HG02759 (cell line): Measurements from ENCODE around the gene C19orf44.

Experiments used
- ATAC-seq: cut with Tn5 transposase; IDR thresholded peaks from one replicate; pipeline ENCODE4 v1.9.1; 2021; ENCODE audit warnings: mild to moderate bottlenecking, moderate library complexity; ENCODE audit not compliant: unreplicated experiment

Gene C19orf44

GRCh38 chr19:16516381-16516780 lies 20.2 kb downstream of the C19orf44 start:
- no peak for ATAC-seq

- ATAC-seq = no peak
These were observed 20.9 kb downstream of the C19orf44 start for GRCh38 chr19:16516923-16517610.

- no peak for ATAC-seq
These were observed 21.9 kb downstream of the C19orf44 start for GRCh38 chr19:16518061-16518460.

- ATAC-seq = no peak
These were observed 22.5 kb downstream of the C19orf44 start for GRCh38 chr19:16518483-16519229.

DNA sequence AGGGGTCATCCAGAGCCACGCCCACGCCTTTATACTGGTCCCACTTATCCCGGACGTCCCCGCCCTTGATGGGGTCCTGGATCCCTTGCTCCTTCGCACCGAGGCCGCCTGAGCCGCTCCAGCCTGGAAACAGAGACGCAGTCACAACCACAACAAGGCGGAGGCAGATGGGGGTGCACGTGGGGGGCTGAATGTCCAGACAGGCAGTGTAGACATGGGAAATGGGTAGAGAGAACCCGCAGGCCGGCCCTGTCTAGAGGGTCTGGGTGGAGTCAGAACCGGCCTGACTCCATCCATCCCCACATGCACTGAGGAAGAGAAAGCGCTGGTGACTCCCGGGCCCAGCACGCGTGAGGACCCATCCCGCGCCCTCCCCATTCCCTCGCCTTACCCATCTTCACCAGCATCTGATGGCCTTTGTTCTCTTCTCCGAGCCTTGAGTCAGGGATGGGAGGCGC lies 23.1 kb downstream of the C19orf44 start:
- ATAC-seq = no peak

DNA sequence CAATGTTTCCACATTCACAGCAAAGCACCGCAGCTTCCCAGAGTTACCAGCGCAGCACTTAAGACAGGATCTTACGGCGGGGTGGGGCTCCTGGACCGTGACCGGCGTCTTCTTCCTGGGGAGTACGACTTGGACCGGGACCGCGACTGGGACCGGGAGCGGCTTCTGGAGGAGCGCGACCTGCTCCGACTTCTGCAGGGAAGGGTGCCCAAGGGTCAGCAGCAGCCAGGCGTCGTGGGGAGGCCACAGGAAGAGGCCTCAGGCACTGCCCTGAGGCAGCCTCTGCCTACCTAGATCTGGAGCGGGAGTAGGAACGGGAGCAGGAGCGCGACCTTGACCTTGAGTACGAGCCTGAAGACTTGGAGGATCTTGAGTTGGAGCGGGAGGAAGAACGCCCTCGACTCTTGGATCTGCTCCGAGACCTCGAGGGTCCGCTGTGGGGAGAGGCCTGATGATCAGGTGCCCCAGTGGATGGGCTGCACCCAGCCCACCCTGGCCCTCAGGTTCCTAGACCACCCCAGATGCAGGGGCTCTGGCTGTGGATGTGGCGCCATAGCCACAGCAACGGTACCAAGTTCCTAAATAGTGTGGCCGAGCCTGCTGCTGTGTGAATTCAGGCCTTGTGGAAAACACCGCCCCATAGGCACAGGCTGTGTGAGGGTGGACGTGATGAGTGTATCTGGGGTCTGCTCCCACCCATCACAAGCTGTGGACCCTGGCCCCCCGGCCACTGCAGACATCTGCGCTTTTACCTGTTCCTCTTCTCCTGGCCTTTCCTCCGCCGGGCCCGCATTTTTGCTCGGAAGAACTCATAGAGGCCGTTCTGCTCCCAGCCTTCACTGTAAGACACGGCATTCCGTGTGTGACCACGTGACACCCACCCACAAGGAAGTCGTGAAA lies 24.1 kb downstream of the C19orf44 start:
- no peak for ATAC-seq

DNA sequence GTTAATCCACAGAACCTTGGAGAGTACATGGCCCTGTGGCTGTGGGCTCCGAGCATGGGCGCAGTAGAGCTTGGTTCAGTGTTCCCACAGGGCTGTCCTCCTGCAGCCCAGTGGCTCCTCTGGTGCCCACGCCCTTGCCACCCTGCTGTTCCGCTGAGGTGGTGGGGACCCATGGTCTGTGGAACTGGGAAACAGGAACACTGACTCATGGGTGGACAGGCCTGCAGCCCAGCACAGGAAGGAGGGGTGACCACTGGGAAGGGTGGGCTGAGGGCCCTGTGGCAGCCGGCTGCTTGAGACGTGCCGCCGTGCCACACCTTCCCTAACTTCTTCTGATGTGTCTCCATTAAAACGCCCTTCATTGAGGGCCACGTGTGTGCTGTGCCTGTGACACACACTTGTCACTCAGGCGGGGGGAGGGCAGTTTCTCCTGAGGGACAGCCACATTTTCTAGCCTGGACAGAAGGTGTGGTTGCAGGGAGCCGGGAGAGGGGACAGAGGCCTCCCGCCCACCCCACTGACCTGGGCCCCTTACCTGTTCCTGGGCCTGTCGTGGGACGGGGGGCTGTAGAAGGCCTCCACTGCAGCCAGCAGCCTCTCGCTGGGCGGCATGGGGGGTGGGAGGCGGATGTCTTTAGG lies 24.9 kb downstream of the C19orf44 start:
- ATAC-seq = no peak

DNA sequence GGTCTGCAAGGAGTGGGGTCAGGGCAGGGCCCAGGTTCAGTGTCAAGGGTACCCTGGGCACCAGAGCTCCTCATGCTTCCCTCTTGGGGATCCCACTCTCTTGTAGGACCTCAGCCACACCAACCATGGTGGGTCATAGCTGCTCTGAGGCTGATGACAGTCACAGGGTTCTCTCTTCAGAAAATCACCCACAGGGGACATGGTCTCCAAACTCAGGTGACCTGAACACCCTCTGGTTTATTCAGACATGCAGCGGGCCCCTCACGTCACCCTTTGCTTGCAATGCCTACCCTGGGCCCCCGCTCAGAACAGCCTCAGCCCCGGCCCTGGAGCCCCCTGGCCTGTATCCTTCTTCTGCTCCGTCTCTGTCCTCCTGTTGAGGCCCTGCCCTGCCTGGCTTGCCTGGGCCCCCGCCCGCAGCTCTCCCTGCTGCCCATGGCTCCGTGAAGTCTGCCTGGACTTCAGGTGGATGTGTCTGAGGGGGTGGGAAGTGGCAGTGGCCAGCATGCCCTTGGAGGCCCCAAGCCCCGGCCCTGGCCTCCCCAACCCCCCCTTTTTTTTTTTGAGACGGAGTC lies 25.6 kb downstream of the C19orf44 start:
- no peak for ATAC-seq

GRCh38 chr19:16522559-16523377 lies 26.6 kb downstream of the C19orf44 start:
- ATAC-seq = no peak

- no peak for ATAC-seq
These were observed 29.0 kb downstream of the C19orf44 start for GRCh38 chr19:16524991-16525734.

DNA sequence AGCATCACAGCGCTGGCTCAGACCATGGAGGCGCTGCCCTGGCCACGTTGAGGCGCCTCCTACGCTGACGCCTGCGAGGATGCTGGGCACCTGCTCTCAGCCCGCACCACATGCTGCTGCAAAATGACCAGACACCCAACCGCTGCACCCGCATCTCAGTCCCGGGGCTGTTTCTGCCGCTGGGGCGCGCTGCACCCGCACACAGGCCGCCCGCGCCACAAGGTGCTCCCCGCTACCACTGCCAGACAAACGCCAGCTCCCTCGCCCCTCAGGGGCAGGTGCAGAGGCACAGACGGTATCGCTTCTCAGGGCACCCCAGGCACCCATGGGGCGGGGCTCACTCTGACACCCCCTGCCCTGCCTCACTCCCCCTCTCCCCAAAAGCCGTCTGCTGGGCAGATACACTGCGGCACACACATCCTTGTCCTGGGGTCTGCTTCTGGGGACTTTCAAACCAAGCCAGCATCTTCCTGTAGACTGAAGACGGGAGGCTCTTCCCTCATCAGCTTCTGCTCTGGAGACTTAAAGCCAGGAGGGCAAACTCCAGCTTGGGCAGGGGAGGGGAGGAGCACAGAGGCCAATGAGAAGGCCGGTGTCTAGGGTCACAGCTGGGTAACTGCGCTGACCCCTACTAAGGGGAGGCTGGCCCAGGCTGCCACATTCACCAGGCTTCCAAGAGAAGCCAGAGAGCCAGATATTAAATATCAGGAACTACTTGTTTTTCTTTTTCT lies 29.7 kb downstream of the C19orf44 start:
- no peak for ATAC-seq

- no peak for ATAC-seq
These were observed 31.2 kb downstream of the C19orf44 start for GRCh38 chr19:16527334-16527935.

GRCh38 chr19:16527971-16528521 lies 31.9 kb downstream of the C19orf44 start:
- ATAC-seq = no peak

- no peak for ATAC-seq
These were observed 33.4 kb downstream of the C19orf44 start for GRCh38 chr19:16529466-16530144.

DNA sequence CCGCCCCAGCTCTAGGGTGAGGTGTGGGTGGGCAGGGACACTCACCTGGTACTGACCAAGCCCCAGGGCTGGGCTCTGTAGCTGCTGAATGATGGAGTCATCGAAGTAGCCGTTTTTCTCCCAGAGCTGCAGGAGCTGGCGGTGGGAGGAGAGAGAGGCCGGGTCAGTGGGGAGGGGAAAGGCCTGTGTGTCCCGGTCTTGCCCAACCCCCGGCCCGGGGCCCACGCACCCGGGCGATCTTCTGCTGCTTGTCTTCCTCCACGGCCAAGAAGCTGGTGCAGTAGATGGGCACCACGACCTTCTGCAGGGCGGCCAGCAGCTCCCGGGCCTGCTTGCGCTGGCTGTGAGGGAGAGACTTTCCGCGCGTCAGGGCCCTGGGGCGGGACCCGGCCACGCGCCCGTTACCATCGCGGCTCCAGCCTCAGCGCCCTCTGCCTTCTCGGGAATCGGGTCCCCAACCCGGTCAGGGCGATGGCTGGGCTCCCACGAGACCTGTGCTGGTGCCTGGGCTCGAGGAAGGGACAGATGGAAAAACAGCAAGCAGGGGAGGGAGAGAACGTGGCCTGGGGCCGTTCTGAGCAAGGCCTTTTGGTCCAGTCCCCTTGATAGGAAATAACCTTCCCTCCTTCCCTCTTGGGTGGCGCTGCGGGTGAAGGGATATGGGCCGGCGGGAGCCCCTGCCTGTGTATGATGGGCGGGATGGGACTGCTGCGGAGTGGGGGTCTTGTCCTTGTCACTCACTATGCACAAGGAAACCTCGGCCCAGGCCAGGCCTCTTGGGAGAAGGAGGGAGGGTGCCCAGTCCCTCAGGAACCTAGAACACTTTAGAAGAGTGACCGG lies 34.6 kb downstream of the C19orf44 start:
- ATAC-seq = no peak

- ATAC-seq = no peak
These were observed 35.1 kb downstream of the C19orf44 start for GRCh38 chr19:16531380-16531669.
